GM12872 (cell line): ENCODE data around the gene HS3ST6.

Source experiments
- TF ChIP-seq, protein P1 (sequence below): IDR thresholded peaks from 3 replicates; pipeline ENCODE4 v1.5.1; 2011; ENCODE audit warnings: low read depth, mild to moderate bottlenecking, low read length, moderate library complexity; ENCODE audit not compliant: insufficient read depth

Gene HS3ST6

DNA sequence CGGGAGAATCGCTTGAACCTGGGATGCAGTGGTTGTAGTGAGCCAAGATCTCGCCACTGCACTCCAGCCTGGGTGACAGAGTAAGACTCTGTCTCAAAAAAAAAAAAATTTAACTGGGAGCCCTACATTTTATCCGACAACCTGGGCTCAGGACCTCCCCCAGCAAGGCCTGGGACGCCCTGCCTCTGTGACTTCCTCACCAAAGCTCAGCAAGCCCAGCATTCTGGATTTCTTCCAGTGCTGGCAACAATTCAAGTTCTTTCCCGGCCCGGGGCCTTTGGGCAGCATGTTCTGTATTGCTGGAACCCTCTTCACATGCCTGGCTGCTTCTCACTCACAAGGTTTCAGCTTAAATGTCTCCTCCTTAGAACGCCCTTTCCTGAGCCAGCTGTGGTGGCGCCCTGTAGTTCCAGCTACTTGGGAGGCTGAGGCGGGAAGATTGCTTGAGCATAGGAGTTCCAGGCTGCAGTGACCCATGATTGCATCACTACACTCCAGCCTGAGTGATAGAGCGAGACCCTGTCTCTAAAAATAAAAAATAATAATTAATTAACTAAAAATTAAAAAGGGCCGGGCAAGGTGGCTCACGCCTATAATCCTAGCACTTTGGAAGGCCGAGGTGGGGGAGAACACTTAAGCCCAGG, 30.4 kb downstream of the HS3ST6 start:
- TF ChIP-seq, protein P1, sequence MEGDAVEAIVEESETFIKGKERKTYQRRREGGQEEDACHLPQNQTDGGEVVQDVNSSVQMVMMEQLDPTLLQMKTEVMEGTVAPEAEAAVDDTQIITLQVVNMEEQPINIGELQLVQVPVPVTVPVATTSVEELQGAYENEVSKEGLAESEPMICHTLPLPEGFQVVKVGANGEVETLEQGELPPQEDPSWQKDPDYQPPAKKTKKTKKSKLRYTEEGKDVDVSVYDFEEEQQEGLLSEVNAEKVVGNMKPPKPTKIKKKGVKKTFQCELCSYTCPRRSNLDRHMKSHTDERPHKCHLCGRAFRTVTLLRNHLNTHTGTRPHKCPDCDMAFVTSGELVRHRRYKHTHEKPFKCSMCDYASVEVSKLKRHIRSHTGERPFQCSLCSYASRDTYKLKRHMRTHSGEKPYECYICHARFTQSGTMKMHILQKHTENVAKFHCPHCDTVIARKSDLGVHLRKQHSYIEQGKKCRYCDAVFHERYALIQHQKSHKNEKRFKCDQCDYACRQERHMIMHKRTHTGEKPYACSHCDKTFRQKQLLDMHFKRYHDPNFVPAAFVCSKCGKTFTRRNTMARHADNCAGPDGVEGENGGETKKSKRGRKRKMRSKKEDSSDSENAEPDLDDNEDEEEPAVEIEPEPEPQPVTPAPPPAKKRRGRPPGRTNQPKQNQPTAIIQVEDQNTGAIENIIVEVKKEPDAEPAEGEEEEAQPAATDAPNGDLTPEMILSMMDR: no peak

DNA sequence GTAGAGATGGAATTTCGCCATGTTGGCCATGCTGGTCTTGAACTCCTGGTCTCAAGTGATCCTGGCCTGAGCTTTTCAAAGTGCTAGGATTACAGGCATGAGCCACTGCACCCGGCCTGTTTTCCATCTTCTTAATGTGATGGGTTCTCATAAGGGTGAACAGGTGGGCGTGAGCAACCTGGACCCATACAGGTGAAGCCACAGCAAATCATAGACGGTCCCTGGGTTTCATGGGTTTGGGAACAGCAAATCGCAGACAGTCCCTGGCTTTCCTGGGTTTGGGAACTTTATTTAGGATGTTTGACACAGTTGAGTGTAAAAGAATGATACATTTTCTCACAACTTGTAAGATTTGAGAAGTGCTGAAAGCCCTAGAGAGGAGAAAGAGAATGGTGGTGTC, 33.3 kb downstream of the HS3ST6 start:
- TF ChIP-seq, protein P1: no peak

DNA sequence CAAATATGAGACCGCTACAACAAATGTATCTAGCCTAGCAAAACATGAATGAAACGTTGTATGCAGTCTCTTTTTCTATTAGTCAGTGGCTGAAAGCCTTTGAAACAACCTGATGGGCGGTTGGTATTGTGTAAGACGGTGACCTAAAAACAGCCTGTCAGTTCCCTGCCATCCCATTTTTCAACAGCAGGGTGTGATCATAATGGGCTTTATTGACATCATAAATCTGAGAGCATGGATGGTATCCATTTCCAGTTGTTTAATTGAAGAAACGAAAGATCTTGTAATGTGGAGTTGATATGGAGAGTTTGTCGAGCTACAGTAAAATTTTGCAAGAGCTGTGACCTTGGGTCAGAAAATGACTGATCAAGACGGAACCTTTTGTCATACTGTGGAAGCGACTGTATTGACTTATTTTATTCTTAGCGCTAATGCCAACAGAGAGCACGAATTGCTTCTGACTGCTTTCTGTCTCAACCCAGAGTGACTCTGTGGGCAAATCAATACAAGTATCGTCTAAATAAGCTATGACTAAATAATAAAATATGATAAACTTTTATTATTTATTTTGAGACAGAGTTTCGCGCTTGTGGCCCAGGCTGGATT, 34.0 kb downstream of the HS3ST6 start:
- TF ChIP-seq, protein P1: no peak

DNA sequence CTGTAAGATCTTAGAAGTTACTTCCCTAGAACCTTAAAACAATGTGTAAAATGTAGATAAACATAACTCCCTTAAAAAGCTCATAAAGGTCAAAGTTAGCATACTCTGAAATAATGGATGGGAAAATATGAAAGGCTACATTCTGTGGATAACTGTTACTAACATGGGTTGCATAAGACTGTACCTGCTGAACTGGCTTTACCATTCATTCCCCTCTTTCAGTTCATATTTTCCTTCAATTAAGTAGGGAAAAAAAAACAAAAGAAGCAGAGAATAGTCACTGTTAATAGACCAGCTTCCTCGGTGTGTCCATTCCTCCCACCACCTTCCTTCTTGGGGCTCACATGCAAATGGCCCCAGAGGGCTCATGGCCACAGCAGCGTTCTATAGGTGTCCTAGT, 38.7 kb downstream of the HS3ST6 start:
- TF ChIP-seq, protein P1: no peak

DNA sequence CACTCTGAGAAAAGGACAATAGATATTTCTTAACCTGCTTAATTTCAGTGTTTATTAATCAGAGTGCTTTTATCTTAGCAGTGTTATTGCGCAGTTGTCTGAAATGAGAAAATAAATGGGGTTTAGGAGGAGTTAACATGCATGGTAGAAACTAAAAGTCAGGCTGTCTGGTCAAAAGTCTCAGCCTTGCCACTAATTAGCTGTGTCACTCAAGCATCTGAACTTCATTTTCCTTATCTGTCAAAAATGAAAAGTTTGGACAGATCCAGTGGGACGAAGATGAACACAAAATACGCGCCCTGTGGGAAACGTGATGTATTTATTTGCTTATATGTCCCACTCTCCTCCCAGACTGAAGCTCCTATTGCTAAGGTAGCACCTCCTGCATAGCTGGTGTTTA, 40.0 kb downstream of the HS3ST6 start:
- TF ChIP-seq, protein P1: no peak

DNA sequence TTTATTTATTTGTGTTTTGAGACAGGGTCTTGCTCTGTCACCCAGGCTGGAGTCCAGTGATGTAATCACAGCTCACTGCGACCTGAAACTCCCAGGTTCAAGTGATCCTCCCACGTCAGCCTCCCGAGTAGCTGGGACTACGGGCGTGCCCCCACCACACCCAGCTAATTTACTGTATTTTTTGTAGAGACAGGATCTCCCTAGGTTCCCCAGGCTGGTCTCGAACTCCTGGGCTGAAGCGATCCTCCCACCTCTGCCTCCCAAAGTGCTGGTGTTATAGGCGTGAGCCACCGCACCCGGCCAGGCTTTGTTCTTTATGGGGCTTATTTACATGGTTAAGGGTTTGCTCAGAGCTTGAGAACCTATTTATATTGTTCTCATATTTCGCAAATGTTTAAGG, 40.4 kb downstream of the HS3ST6 start:
- TF ChIP-seq, protein P1: no peak

DNA sequence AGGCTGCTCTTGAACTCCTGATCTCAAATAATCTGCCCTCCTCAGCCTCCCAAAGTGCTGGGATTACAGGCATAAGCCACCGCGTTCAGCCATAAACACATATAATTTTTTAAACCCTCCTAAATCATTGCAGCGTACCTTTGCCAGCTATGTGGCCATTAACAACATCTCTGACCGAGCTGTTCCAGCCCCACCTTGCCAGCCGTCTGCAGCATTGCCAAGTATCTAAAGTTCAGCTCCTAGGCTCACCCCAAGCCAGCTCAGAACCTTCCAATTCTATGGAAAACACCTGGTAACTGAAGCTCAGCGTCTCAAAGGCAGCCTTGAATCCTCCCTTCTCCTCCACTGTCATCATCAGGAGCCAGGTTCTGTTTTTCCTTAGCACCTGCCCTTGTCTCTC, 41.1 kb downstream of the HS3ST6 start:
- TF ChIP-seq, protein P1: no peak
